Measurements from ENCODE around the gene PLD5. TPM values are rescaled to one million over a fixed set of nuclear protein-coding genes. Genes with fewer than 3 reads are reported as not detected.
"Not testable (repeated sequence)": the region's sequence is repeated elsewhere in the genome, so short reads cannot be mapped to it uniquely, and the experiment has no call there.

Gene PLD5
- total RNA-seq, 1 donor from 2014 or later = not detected

DNA sequence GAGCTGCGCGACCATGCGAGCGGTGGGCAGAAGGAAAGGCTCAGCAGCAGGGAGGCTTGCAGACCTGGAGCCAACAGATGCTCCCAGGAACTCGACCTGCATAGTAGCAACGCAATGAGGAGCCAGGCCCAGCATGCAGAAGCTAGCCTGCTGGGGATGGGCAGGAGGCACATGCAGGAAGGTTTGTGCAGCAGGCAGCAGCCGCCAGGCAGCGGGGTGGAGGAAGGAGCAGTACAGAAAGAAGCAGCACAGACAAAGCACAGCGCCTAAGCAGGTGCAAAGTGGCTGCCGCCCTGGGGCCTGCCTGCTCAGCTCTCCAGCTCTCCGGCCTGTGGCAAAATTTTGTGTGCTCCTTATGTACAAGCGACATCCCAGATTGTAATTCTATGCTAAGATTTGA is 312.1 kb downstream of the PLD5 start:
- intact Hi-C loops (cut with micrococcal nuclease) = no loop called here
- Mint-ChIP-seq H3K4me3 (no peak overlapping the region), H3K27me3 (peaks cover 2% of the 10 kb centered on the region), H3K4me1 (no peaks in the 10 kb centered on the region), H3K36me3 (ENCODE audit: low read depth) (no peaks in the 10 kb centered on the region), H3K9me3 (peaks cover 12% of the 10 kb centered on the region), H3K27ac (no peak overlapping the region)
- no peak for DNase-seq
- no peak for ATAC-seq (ENCODE audit: low read depth)
- CTCF ChIA-PET = no interaction called here
- TF ChIP-seq, protein P1, sequence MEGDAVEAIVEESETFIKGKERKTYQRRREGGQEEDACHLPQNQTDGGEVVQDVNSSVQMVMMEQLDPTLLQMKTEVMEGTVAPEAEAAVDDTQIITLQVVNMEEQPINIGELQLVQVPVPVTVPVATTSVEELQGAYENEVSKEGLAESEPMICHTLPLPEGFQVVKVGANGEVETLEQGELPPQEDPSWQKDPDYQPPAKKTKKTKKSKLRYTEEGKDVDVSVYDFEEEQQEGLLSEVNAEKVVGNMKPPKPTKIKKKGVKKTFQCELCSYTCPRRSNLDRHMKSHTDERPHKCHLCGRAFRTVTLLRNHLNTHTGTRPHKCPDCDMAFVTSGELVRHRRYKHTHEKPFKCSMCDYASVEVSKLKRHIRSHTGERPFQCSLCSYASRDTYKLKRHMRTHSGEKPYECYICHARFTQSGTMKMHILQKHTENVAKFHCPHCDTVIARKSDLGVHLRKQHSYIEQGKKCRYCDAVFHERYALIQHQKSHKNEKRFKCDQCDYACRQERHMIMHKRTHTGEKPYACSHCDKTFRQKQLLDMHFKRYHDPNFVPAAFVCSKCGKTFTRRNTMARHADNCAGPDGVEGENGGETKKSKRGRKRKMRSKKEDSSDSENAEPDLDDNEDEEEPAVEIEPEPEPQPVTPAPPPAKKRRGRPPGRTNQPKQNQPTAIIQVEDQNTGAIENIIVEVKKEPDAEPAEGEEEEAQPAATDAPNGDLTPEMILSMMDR (IDR thresholded peaks at IDR 0.05) = no peak
- POLR2A ChIA-PET = no interaction called here

DNA sequence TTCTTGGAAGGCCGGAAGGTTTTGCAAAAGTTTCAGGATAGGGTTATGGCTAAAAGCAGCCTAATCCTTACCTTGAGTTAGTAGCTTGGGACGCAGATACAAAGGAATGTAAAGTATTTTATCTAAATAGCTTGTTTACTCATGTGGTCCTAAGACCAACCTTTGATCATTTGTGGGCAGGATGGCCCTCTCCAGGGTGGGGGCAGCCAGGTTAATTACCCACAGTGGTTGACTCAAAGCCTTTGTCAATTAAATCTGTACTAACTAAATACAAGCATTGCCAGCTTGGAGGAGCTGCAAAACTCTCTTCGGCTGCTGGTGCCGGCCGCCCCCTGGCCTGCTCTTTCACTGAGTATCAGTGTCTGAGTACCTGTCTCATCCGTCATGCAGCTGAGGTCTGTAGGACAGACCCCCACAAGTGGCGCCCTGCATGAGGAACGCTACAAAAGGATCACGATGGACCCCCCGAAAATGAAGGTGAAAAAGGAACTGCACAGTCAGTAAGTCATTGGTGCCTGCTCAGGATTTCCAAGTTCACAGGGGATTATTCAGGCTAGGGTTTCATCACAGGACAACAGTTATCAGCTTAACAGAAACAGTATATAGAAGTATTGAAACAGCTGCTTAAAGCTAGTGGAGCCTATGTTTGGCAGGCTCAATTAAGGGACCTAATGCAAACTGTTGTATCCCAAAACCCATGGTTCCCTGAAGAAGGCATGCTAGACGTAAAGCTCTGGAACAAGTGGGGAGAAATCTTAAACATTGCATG is 313.1 kb downstream of the PLD5 start:
- Mint-ChIP-seq H3K27me3 (peaks cover 2% of the 10 kb centered on the region), H3K27ac (no peak overlapping the region), H3K9me3 (peaks cover 6% of the 10 kb centered on the region), H3K4me3 (no peak overlapping the region), H3K4me1 (no peaks in the 10 kb centered on the region), H3K36me3 (ENCODE audit: low read depth) (no peaks in the 10 kb centered on the region)
- no peak for DNase-seq
- intact Hi-C loops (cut with micrococcal nuclease) = no loop called here
- ChIA-PET POLR2A (no interaction called here), CTCF (no interaction called here)
- TF ChIP-seq, protein P1 (IDR thresholded peaks at IDR 0.05) = no peak
- no peak for ATAC-seq (ENCODE audit: low read depth)

DNA sequence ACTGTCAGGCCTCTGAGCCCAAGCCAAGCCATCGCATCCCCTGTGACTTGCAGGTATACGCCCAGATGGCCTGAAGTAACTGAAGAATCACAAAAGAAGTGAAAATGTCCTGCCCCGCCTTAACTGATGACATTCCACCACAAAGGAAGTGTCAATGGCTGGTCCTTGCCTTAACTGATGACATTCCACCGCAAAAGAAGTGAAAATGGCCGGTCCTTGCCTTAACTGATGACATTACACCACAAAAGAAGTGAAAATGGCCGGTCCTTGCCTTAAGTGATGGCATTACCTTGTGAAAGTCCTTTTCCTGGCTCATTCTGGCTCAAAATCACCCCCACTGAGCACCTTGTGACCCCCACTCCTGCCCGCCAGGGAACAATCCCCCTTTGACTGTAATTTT is 314.2 kb downstream of the PLD5 start:
- H3K27me3 Mint-ChIP-seq; DNase-seq; H3K9me3 Mint-ChIP-seq; intact Hi-C loops (cut with micrococcal nuclease); POLR2A ChIA-PET; H3K4me3 Mint-ChIP-seq; H3K27ac Mint-ChIP-seq; CTCF ChIA-PET; H3K4me1 Mint-ChIP-seq; H3K36me3 Mint-ChIP-seq (ENCODE audit: low read depth); ATAC-seq (ENCODE audit: low read depth): not testable (repeated sequence)

DNA sequence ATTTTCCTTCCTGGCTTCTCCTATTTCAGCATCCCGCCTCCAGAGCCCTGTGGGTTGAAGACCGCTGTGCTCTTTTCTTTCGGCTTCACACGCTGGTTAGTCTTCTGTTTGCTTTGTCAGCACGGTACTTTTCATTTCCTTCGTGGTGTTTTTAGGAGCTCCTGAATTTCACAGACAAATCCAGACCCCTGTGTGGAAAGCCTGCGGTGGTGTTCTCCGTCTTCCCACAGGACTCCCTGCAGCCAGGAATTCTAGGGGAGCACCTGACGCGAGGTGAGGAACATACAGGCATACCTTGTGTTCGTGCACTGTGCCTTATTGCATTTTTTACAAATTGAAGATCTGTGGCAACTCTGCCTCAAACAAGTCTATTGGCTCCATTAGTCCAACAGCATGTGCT is 315.4 kb downstream of the PLD5 start:
- TF ChIP-seq, protein P1 (IDR thresholded peaks at IDR 0.05) = no peak
- H3K27ac Mint-ChIP-seq = no peak overlapping the region
- ChIA-PET CTCF (no interaction called here), POLR2A (no interaction called here)
- intact Hi-C loops (cut with micrococcal nuclease) = no loop called here
- H3K36me3 Mint-ChIP-seq (ENCODE audit: low read depth) = no peaks in the 10 kb centered on the region
- ATAC-seq (ENCODE audit: low read depth) (no peak), DNase-seq (no peak)
- peaks cover 2% of the 10 kb centered on the region for H3K27me3 Mint-ChIP-seq
- H3K4me3 Mint-ChIP-seq = no peak overlapping the region
- H3K4me1 Mint-ChIP-seq = no peaks in the 10 kb centered on the region
- H3K9me3 Mint-ChIP-seq = no peaks in the 10 kb centered on the region

DNA sequence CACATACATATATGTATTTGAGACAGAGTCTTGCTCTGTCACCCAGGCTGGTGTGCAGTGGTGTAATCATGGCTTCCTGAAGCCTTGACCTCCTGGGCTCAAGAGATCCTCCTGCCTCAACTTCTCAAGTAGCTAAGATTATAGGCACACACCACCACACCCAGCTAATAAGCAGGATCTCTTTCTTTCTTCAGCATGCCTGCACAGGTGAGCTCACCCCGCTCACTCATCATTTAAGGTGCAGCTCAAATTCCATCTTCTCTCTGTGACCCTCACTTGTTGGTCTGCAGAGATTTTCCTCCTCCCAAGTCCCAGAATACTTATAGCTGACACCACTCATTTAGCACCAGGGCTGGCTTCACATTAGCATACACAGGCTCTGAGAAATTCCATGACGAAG is 316.5 kb downstream of the PLD5 start:
- H3K27ac Mint-ChIP-seq = no peak overlapping the region
- peaks cover 2% of the 10 kb centered on the region for H3K27me3 Mint-ChIP-seq
- H3K4me1 Mint-ChIP-seq = no peaks in the 10 kb centered on the region
- no peaks in the 10 kb centered on the region for H3K9me3 Mint-ChIP-seq
- H3K4me3 Mint-ChIP-seq = no peak overlapping the region
- TF ChIP-seq, protein P1 (IDR thresholded peaks at IDR 0.05) = no peak
- ATAC-seq (ENCODE audit: low read depth) = no peak
- CTCF ChIA-PET = no interaction called here
- intact Hi-C loops (cut with micrococcal nuclease) = no loop called here
- no peaks in the 10 kb centered on the region for H3K36me3 Mint-ChIP-seq (ENCODE audit: low read depth)
- POLR2A ChIA-PET = no interaction called here
- DNase-seq = no peak

DNA sequence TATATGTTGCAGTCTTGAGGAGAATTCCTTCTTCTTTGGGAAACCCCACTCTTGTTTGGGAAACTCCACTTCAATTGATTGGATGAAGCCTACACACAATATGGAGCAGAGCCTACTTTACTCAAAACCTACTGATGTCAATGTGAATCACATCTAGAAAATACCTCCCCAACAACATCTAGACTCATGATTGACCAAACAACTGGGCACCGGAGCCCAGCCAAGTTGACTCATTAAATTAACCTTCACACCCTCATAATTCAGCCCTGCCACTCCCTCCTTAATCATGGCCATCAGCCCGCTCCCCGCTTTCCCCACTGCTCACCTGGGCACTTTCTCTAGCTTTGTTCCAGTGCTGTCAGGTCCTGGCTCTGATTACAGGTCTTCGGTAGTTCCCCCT is 317.5 kb downstream of the PLD5 start:
- TF ChIP-seq, protein P1 (IDR thresholded peaks at IDR 0.05) = no peak
- ChIA-PET CTCF (no interaction called here), POLR2A (no interaction called here)
- Mint-ChIP-seq H3K4me3 (no peak overlapping the region), H3K36me3 (ENCODE audit: low read depth) (no peaks in the 10 kb centered on the region), H3K27me3 (peaks cover 2% of the 10 kb centered on the region), H3K9me3 (no peaks in the 10 kb centered on the region), H3K4me1 (no peaks in the 10 kb centered on the region), H3K27ac (no peak overlapping the region)
- ATAC-seq (ENCODE audit: low read depth) (no peak), DNase-seq (no peak)
- intact Hi-C loops (cut with micrococcal nuclease) = no loop called here

All from activated B cell treated with CpG ODN at 0.5 μM for 24 hours (primary cell).